Esophagus muscularis mucosa (tissue), 4 donors: ENCODE data around the gene FBXO46. TPM values are rescaled to one million over a fixed set of nuclear protein-coding genes. Genes with fewer than 3 reads are reported as not detected.

ENCODE experiments used
- DNase-seq: peaks from one replicate; pipeline ENCODE4 v3.0.0-alpha.2; 2017; ENCODE audit errors: extremely low spot score
- H3K27ac ChIP-seq, 4 donors: fragments of 200-600 bp; sonication (generic); replicated peaks in 1 of 4; 1 replicate in 3 of 4; 2 replicates in 1 of 4; pipeline ENCODE4 v1.5.1; 2016 to 2019; ENCODE audit warnings: mild to moderate bottlenecking in 1 of 4
- H3K27me3 ChIP-seq, 4 donors: fragments of 200-600 bp; sonication (generic); one replicate each; pipeline versions ENCODE4 v1.5.1 to v1.6.0; 2016 to 2019
- H3K36me3 ChIP-seq, 4 donors: fragments of 200-600 bp; sonication (generic); one replicate each; pipeline ENCODE4 v1.5.1; 2016 to 2019
- H3K4me1 ChIP-seq, 4 donors: fragments of 200-600 bp; sonication (generic); one replicate each; pipeline ENCODE4 v1.5.1; 2016 to 2019
- H3K4me3 ChIP-seq, 4 donors: fragments of 200-600 bp; sonication (generic); 1 replicate in 2 of 4; 2 replicates in 2 of 4; pipeline ENCODE4 v1.5.1; 2016 to 2019; ENCODE audit warnings: mild to moderate bottlenecking in 4 of 4, moderate library complexity in 1 of 4
- H3K9me3 ChIP-seq, 4 donors: fragments of 200-600 bp; sonication (generic); 1 replicate in 3 of 4; 2 replicates in 1 of 4; pipeline ENCODE4 v1.5.1; 2016 to 2019
- CTCF ChIP-seq, 3 experiments: fragments of 200-600 bp in 2 of 3; fragments of 450-650 bp in 1 of 3; sonication (generic) in 2 of 3; IDR thresholded peaks; one replicate each; pipeline ENCODE4 v1.5.1; 2017 to 2019; ENCODE audit warnings: antibody characterized with exemption in 3 of 3, mild to moderate bottlenecking in 2 of 3, moderate library complexity in 1 of 3
- EP300 ChIP-seq: sonication (generic); formaldehyde crosslinking; IDR thresholded peaks from one replicate; pipeline ENCODE4 v1.6.1; 2017; ENCODE audit warnings: antibody characterized with exemption
- POLR2A ChIP-seq: fragments of 450-650 bp; IDR thresholded peaks from one replicate; pipeline ENCODE4 v1.6.1; 2017; ENCODE audit warnings: antibody characterized with exemption, moderate library complexity, mild to moderate bottlenecking, low read depth
- POLR2AphosphoS5 ChIP-seq, 2 donors: sonication (generic); formaldehyde crosslinking; IDR thresholded peaks; one replicate each; pipeline ENCODE4 v1.6.1; 2017; ENCODE audit warnings: antibody characterized with exemption in 2 of 2
- WGBS: methylation state at CpG from one replicate; pipeline ENCODE4 v1.1.5; 2018; 5-methylcytosine and 5-hydroxymethylcytosine counted together
- intact Hi-C: fragments of 100-400 bp; cut with DNase I; formaldehyde crosslinking; loops from one replicate; pipeline ENCODE4 v1.15.1; 2023
- total RNA-seq, 4 donors: library from RNA; depleted of rRNA; stranded (reverse); fragments of >200 nt; gene quantifications; one replicate each; pipeline versions ENCODE4 v1.1.0 to v1.2.1, GENCODE V29; 2016

Gene FBXO46
- 10 to 100 TPM in 3 of 4 donors, 1 to 10 TPM in 1; 8.6 to 27.7 (median 18.2) TPM for total RNA-seq

- Histone ChIP-seq H3K4me1 (peaks cover 11 to 34% (median 25%) of the 10 kb centered on the region in 4 donors), H3K36me3 (peaks cover 0 to 6% (median 0%) of the 10 kb centered on the region in 4 donors), H3K9me3 (no peaks in the 10 kb centered on the region), H3K27ac (peak within 1 kb of the TSS; percentile 73 to 85 (median 78)), H3K4me3 (peak within 1 kb of the TSS; percentile 69 to 85 (median 79)), H3K27me3 (no peaks in the 10 kb centered on the region)
- intact Hi-C loops: no loop called here
- TF ChIP-seq EP300 (no peak), POLR2A (peak; percentile 63), POLR2AphosphoS5 (IDR thresholded peaks at IDR 0.05) (peak; percentile 93 to 99), CTCF (IDR thresholded peaks at IDR 0.05) (peak in 1 of 3 experiments; percentile 28)
- DNase-seq: peak; percentile 99
- under 1% methylated on average over 48 of the region's 48 CpGs for WGBS
Measured at GRCh38 chr19:45730368-45731288, at the start of gene FBXO46. Gene FBXO46, minus strand, starts transcription at chr19:45730896. Its CDS starts 17,401 bp downstream, at chr19:45713495.

GRCh38 chr19:45780146-45780447, 49.4 kb upstream of the FBXO46 start:
- Histone ChIP-seq H3K36me3 (peaks cover 24 to 39% (median 33%) of the 10 kb centered on the region in 4 donors), H3K4me3 (peak overlapping the region; percentile 61 to 82 (median 78)), H3K27ac (peak overlapping the region; percentile 94 to 97 (median 95)), H3K27me3 (no peaks in the 10 kb centered on the region), H3K9me3 (no peaks in the 10 kb centered on the region), H3K4me1 (peaks cover 51 to 78% (median 74%) of the 10 kb centered on the region in 4 donors)
- TF ChIP-seq POLR2A: no peak
- no peak for TF ChIP-seq POLR2AphosphoS5 (IDR thresholded peaks at IDR 0.05)
- no peak for TF ChIP-seq CTCF (IDR thresholded peaks at IDR 0.05)
- no peak for TF ChIP-seq EP300
- 20% methylated on average over 4 of the region's 4 CpGs for WGBS
- intact Hi-C loops: no loop called here
- DNase-seq: no peak

- Histone ChIP-seq H3K27ac (peak overlapping the region; percentile 94 to 97 (median 95)), H3K4me3 (peak overlapping the region; percentile 61 to 82 (median 78)), H3K36me3 (peaks cover 30 to 41% (median 38%) of the 10 kb centered on the region in 4 donors), H3K4me1 (peaks cover 45 to 72% (median 68%) of the 10 kb centered on the region in 4 donors), H3K9me3 (no peaks in the 10 kb centered on the region), H3K27me3 (no peaks in the 10 kb centered on the region)
- peak; percentile 98 for DNase-seq
- WGBS: 10% methylated on average over 47 of the region's 48 CpGs
- intact Hi-C loops: no loop called here
- TF ChIP-seq CTCF (IDR thresholded peaks at IDR 0.05): peak; percentile 53 to 82 (median 78)
- TF ChIP-seq POLR2A: no peak
- peak; percentile 47 to 80 for TF ChIP-seq POLR2AphosphoS5 (IDR thresholded peaks at IDR 0.05)
Measured at GRCh38 chr19:45779231-45780145, 48.8 kb upstream of the FBXO46 start.

GRCh38 chr19:45778010-45778661, 47.4 kb upstream of the FBXO46 start:
- Histone ChIP-seq H3K27me3 (no peaks in the 10 kb centered on the region), H3K4me1 (peaks cover 31 to 59% (median 55%) of the 10 kb centered on the region in 4 donors), H3K4me3 (no peak overlapping the region), H3K27ac (peak overlapping the region; percentile 94 to 97 (median 95)), H3K36me3 (peaks cover 33 to 50% (median 45%) of the 10 kb centered on the region in 4 donors), H3K9me3 (no peaks in the 10 kb centered on the region)
- no peak for DNase-seq
- TF ChIP-seq EP300 (no peak), POLR2A (no peak), POLR2AphosphoS5 (IDR thresholded peaks at IDR 0.05) (no peak), CTCF (IDR thresholded peaks at IDR 0.05) (no peak)
- intact Hi-C loops: no loop called here
- WGBS: 81% methylated on average over 24 of the region's 28 CpGs
